ENCODE results near the gene HPF1. TPM values are rescaled to one million over a fixed set of nuclear protein-coding genes. Genes with fewer than 3 reads are reported as not detected.
"Not testable (repeated sequence)": the region's sequence is repeated elsewhere in the genome, so short reads cannot be mapped to it uniquely, and the experiment has no call there.

Gene HPF1
- total RNA-seq, 2 donors from 2014 or later: 33.4 to 50.5 TPM

DNA sequence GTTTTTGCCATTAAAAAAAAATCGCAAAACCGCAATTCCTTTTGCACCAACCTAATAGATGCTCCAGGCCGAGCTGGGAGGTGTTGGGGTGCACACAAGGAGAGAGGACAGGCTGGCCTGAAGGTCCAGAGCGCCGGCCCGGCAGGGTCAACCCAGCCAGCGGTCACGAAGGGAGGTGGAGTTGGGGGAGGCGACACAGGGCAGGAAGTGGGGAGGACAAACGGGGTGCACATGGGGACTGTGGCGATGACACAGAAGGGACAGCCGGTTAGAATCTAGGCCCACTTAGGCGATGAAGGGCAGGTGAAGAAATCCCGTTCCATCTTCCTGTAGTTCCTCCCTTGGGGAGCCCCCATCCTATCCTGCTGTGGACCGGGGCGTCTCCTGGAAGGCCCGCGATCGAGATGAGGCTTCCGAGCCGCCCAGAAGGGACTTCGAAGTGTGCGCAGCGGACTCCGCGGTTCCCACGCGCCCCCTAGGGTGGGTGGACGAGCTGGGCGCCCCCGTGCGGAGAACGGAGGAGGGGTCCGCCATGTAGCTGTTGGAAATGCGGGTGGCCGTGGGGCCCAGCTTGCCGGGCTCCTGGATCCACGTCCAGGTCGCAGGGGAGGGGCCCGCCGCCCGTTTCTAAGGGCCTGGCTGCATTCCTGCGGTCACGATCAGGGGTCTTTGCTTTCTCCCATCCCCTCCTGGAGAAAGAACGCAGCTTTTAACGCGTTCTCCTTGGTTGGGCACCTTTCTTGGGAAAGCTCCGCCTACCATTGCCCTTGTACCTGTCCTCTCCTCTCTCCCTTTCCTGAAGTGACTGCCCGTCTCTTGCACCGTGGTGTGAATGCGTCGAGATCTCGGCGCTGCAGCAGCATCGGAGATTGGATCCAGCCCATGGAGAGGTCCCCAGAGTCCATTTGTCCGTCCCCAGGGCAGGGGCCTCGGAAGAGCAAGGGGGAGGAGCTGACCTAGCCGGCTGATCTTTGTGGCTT, 17.0 kb upstream of the HPF1 start:
- DNase-seq: peak; percentile 79
- 84 to 92% methylated on average over 33 to 58 of the region's 58 CpGs for WGBS, 2 experiments (ENCODE audit: insufficient coverage in 1 of 2, insufficient read length in 1 of 2)
- H3K9me3 ChIP-seq (ENCODE audit: control insufficient read depth, low read length): no peaks in the 10 kb centered on the region
- no peaks in the 10 kb centered on the region for H3K4me1 ChIP-seq (ENCODE audit: control insufficient read depth, insufficient read depth, low read length)
- Mint-ChIP-seq H3K4me3 (peak overlapping the region; percentile 58), H3K4me1 (peaks cover 3% of the 10 kb centered on the region), H3K9me3 (peaks cover 6% of the 10 kb centered on the region), H3K36me3 (ENCODE audit: low read depth) (no peaks in the 10 kb centered on the region), H3K27ac (no peak overlapping the region), H3K27me3 (ENCODE audit: insufficient read depth) (peaks cover 27% of the 10 kb centered on the region)
- TF ChIP-seq, protein P1, sequence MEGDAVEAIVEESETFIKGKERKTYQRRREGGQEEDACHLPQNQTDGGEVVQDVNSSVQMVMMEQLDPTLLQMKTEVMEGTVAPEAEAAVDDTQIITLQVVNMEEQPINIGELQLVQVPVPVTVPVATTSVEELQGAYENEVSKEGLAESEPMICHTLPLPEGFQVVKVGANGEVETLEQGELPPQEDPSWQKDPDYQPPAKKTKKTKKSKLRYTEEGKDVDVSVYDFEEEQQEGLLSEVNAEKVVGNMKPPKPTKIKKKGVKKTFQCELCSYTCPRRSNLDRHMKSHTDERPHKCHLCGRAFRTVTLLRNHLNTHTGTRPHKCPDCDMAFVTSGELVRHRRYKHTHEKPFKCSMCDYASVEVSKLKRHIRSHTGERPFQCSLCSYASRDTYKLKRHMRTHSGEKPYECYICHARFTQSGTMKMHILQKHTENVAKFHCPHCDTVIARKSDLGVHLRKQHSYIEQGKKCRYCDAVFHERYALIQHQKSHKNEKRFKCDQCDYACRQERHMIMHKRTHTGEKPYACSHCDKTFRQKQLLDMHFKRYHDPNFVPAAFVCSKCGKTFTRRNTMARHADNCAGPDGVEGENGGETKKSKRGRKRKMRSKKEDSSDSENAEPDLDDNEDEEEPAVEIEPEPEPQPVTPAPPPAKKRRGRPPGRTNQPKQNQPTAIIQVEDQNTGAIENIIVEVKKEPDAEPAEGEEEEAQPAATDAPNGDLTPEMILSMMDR (conservative IDR thresholded peaks at IDR 0.05): peak; percentile 78
- H3K4me3 ChIP-seq (ENCODE audit: low read length): no peak overlapping the region
- no peaks in the 10 kb centered on the region for H3K36me3 ChIP-seq (ENCODE audit: control insufficient read depth, insufficient read depth, low read length)
- no peaks in the 10 kb centered on the region for H3K27me3 ChIP-seq (ENCODE audit: control insufficient read depth, insufficient read depth, low read length, poor library complexity, severe bottlenecking)
- H3K27ac ChIP-seq (ENCODE audit: low read depth, low read length): no peak overlapping the region
- no peak overlapping the region for H3K9ac ChIP-seq (ENCODE audit: extremely low read depth, low read length, poor library complexity, severe bottlenecking)

DNA sequence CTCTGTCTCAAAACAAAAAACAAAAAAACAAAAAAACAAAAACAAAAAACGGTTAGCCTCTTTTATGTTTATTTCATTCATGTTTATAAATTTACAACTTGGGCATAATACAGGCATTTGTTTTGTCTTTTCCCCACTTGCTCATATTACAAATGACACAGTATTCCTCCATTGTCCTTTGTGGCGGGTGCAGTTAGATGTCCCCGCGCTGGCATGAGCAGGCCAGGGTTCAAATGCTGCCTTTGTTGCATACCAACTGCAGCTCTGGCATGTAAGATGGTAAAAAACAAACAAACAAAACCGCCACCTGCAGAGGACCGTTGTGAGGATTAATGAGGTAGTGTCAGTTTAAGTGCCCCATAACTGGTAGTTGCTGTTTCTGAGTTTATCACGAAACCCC, 16.1 kb upstream of the HPF1 start:
- Histone ChIP-seq H3K27me3 (ENCODE audit: control insufficient read depth, insufficient read depth, low read length, poor library complexity, severe bottlenecking) (no peaks in the 10 kb centered on the region), H3K4me1 (ENCODE audit: control insufficient read depth, insufficient read depth, low read length) (no peaks in the 10 kb centered on the region), H3K36me3 (ENCODE audit: control insufficient read depth, insufficient read depth, low read length) (no peaks in the 10 kb centered on the region), H3K9ac (ENCODE audit: extremely low read depth, low read length, poor library complexity, severe bottlenecking) (no peak overlapping the region), H3K27ac (ENCODE audit: low read depth, low read length) (no peak overlapping the region), H3K9me3 (ENCODE audit: control insufficient read depth, low read length) (no peaks in the 10 kb centered on the region), H3K4me3 (ENCODE audit: low read length) (no peak overlapping the region)
- Mint-ChIP-seq H3K4me1 (peaks cover 3% of the 10 kb centered on the region), H3K27me3 (ENCODE audit: insufficient read depth) (peaks cover 27% of the 10 kb centered on the region), H3K27ac (no peak overlapping the region), H3K36me3 (ENCODE audit: low read depth) (no peaks in the 10 kb centered on the region), H3K9me3 (peaks cover 8% of the 10 kb centered on the region), H3K4me3 (no peak overlapping the region)
- TF ChIP-seq, protein P1 (conservative IDR thresholded peaks at IDR 0.05): no peak
- no peak for DNase-seq
- 94 to 95% methylated on average over 5 to 7 of the region's 7 CpGs for WGBS, 2 experiments (ENCODE audit: insufficient coverage in 1 of 2, insufficient read length in 1 of 2)

DNA sequence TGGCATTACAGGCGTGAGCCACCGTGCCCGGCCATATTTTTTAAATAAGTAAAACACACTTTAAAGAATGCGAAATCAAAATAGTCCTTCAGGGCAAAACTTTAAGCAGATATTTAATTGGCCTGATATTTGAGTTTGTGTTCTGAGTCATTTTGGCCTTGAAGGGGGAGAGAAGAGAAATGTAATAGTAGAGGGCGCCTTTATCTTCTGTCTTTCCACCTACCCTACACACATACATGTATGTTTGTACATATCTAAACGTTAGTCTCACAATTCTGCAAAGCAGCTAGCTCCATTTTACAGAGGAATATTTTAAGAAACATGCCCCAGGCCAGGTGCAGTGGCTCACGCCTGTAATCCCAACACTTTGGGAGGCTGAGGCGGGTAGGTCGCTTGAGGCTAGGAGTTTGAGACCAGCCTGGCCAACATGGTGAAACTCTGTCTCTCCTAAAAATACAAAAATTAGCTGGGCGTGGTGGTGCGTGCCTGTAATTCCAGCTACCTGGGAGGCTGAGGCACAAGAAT, 13.9 kb upstream of the HPF1 start:
- not testable (repeated sequence) for H3K4me3 Mint-ChIP-seq; H3K4me1 Mint-ChIP-seq; H3K4me1 ChIP-seq (ENCODE audit: control insufficient read depth, insufficient read depth, low read length); H3K36me3 ChIP-seq (ENCODE audit: control insufficient read depth, insufficient read depth, low read length); H3K4me3 ChIP-seq (ENCODE audit: low read length); H3K9ac ChIP-seq (ENCODE audit: extremely low read depth, low read length, poor library complexity, severe bottlenecking); DNase-seq; H3K36me3 Mint-ChIP-seq (ENCODE audit: low read depth); H3K27ac Mint-ChIP-seq; H3K9me3 ChIP-seq (ENCODE audit: control insufficient read depth, low read length); H3K27ac ChIP-seq (ENCODE audit: low read depth, low read length); H3K9me3 Mint-ChIP-seq; H3K27me3 ChIP-seq (ENCODE audit: control insufficient read depth, insufficient read depth, low read length, poor library complexity, severe bottlenecking)
- 87 to 91% methylated on average over 3 to 10 of the region's 11 CpGs for WGBS, 2 experiments (ENCODE audit: insufficient coverage in 1 of 2, insufficient read length in 1 of 2)
- H3K27me3 Mint-ChIP-seq (ENCODE audit: insufficient read depth): peaks cover 25% of the 10 kb centered on the region

Measured in endodermal cell (in vitro differentiated cells).